ENCODE measurements around the gene UBE2M.

The UBE2M gene

DNA sequence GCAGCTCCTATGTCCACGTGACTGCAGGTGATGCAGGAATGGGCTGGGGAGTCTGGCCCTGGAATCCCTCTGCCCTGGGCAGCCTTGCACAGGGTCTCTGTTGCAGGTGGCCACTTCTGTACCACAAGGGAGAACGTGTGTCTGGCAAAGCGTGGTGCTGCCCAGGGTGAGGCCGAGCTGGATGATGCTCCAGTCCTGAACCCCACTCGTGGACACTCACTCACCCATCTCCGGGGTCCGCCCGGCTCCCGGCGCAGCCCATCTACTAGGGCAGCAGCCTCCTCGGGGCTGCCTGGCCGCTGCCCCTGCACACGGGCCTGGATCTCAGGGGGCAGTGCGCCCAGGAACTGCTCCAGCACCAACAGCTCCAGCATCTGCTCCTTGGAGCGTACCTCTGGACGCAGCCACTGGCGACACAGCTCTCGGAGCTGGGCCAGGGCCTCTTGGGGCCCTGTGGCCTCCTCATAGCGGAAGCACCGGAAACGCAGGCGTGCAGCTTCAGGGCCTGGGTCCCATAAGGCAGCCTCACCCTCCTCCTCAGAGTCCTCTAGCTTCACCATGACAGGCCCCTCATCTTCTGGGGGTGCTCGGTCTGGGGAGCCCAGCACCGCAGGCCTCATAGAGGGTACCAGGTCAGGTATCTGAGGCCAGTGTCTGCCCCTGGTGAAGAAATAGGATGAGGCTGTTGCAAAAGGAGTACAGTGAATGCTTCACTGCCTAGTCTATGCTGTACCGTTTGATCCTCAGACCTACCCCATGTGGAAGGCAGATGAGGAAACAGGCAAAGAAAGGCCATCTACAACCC is 12.6 kb upstream of the UBE2M start:
- DNase-seq = no peak

DNA sequence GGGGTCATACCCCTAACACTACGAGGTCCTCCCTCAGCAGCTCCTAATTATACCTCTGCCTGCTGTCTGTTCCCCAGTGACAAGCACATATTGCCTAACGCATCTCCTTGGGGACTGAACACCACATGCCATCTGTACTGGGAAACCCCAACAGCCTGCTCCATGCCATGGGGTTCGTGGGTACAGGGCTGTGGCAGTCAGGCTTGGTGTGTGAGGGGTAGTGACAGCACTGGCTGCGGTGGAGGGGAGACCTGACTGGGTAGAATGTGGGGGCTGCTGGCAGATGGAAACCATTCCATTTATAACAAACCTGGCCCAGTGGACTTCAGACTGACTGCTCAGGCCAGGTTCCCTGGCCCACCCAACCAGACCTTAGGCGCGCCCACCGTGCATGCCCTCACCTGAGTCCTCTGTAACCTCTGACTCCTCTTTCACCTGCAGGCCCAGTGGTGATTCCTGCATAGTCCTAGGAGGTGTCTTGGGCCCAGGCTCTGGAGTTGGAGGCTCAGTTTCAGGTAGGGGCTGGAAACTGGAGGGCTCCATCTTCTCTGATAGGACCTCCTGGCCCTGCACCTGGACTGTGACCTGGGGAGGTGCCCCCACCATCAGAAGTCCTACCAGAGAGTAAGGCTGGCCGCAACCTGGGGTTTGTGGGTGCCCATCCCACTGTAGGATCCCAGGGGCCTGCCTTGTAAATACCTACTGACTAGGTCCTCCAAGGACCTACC is 11.7 kb upstream of the UBE2M start:
- DNase-seq = no peak

DNA sequence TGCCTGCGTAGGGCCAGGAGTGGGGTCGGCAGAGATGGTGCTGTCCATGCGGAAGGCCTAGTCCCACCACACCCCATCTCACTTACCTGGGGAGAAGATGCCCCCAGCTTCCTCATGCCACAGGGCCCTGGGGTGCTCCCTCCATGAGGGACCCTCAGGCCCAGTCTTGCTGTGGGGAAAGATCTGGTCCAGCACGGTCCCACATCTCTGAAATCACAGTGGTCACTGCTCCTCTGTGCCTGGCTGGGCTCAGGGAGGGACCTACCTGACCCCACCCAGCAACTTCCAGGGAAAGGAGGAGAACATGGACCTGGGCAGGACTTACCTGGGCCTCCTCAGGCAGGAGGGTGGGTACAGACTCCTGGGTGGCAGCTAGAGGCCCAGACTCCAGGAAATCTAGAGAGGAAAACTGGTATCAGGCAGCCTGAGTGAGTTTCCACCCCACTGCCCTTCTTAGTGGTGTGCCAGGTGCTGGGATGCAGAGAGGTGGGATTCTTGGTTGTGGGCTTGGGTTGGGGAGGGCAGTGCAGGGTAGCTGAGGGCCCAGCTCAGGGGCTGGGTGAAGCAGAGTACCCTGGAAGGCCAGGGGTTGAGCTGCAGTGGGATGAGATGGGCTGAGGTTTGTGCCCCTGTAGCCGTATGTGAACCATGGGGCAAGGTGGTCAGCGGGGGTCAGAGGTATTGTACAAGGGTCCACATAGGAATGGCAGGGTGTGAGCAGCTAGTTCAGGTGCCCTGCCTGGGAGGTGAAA is 11.0 kb upstream of the UBE2M start:
- DNase-seq = no peak

DNA sequence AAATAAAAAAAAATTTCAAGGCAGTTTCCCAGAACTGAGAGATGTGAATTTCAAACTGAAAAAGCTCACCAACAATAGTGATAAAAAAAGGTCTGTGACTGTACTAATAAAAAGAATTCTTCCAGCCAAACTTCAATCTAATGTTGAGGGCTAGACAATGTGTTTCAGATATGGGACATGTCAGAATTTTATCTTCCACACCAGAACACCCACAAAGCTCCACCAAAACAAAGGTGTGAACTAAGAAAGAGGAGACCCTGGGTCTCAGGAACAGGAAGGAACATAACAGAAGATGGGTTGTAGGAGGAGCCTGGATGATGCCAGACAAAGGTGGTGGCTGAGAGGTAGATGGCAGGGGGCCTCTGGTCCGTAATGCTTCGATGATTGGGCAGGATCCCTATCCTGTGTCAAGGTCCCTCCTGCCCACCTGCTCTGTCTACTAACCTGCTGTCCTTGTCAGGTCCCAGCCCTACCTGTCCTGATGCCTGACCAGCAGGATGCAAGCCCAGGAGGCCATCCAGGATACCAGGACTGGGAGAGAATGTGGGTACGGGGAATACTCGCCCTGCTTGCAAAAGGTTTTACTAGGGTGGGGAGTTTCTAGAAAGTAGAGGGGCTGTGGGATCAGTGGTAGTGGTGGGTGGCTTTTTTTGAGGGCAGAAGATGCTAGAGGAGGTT is 10.2 kb upstream of the UBE2M start:
- no peak for DNase-seq

DNA sequence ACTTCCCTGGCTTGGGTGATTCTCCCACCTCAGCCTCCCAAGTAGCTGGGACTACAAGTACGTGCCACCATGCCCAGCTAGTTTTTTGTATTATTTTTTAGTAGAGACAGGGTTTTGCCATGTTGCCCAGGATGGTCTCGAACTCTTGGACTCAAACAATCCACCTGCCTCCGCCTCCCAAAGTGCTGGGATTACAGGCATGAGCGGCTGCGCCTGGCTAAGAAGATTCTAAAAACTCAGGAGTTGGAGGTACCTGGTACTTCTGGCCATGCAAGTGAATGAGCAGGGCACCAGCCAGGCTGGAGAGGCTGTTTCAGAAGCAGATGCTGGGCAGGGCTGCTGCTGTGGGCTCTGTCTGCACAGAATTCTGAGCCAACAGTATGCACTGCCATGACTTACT is 8.6 kb upstream of the UBE2M start:
- no peak for DNase-seq

DNA sequence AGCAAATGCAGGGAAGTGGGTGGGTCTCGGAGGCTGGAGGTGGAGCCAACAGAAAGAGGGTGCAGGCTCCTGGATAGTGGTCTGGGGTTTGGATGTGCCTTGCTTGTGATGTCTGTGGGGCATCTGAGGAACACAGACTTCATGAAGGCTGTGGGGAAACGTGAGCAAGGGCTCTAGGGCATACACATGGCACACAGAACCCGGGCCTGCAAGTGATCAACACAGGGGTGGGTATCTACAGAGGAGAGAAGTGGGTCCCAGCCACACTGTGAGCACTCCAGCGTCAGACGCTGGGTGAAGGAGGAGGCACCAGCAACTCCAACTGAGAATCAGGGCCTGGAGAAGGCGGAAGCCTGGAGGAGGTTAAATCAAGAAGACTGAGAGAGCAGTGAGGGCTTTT is 5.4 kb upstream of the UBE2M start:
- no peak for DNase-seq

DNA sequence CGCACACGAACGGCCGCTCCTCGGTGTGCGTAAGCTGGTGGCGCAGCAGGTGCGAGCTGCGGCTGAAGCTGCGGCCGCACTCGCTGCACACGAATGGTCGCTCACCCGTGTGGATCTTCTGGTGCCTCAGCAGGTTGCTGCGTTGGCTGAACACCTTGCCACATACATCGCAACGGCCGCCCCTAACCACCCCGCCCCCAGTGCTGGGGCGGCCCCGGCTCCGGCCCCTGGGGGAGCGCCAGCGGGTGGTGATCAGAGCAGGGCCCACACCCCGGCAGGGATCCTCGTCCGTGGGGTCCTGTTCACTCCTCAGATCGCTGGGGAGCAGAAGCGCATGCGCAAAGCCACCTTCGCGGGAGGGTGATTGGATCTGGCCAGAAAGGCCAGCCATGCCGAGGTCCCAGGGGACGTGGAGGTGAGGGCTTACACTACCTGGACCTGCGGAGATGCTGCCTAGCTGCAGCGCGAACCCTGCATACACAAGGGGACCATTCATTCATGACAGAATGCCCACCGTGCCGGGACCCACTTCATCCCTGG is 4.7 kb upstream of the UBE2M start:
- no peak for DNase-seq

DNA sequence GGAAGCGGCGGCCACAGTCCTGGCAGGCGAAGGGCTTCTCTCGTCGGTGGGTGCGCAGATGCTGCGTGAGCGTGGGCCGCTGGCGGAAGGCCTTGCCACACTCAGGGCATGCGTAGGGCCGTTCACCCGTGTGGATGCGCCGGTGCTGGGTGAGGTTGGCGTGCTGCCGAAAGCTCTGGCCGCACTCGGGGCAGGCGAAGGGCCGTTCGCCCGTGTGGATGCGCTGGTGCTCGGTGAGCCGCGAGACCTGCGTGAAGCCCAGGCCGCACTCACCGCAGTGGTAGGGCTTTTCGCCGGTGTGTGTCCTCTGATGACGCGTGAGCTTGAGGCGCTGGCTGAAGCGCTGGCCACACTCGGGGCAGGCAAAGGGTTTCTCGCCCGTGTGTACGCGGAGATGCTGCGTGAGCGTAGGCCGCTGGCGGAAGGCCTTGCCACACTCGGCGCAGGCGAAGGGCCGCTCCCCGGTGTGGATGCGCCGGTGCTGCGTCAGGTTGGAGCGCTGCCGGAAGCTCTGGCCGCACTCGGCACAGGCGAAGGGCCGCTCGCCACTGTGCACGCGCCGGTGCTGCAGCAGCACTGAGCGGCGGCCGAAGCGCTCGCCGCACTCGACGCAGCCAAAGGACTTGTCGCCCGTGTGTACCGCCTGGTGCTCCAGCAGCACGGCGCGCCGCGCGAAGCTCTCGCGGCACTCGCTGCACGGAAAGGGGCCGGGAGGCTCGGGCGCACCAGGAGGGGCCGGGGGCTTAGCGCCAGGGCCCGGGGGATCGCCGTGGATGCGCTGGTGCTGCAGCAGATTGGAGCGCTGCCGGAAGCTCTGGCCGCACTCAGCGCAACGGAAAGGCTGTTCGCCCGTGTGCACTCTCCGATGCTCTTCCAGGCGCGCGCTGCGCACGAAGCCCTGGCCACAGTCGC is 4.0 kb upstream of the UBE2M start:
- DNase-seq = peak; percentile 37

DNA sequence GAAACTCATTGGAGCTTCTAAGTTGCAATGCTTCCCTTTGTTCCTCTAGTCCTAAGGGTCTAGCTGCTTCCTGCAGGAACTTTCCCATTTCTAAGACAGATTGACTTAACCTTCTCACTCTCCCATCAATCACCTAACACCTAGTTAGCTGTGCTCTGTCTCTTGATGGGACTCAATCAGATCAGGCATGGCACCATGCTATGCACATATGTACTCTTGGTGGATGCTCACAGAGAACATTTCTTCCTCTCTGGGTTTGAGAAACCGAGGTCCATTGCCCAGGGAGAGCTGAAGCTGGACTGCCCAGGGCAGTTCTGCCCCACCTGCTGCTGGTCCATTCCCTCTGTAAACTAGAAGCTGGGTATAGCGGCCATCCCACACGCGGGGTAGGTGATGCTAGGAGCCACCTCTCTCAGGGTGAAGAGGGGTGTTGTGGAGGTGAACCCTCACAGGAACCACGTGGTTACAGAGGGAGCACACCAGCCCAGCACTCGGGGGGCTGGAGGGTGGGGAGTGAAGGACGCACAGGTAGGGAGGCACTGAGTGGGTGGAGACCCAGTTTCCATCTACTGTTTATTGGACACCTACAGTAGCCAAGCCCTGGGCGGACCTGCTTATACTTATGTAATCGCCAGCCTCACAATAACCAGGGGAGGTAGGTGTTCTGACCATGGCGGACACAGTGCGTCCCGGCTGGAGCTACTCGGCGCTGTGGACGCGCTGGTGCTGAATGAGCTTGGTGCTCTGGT is 3.1 kb upstream of the UBE2M start:
- DNase-seq = no peak

DNA sequence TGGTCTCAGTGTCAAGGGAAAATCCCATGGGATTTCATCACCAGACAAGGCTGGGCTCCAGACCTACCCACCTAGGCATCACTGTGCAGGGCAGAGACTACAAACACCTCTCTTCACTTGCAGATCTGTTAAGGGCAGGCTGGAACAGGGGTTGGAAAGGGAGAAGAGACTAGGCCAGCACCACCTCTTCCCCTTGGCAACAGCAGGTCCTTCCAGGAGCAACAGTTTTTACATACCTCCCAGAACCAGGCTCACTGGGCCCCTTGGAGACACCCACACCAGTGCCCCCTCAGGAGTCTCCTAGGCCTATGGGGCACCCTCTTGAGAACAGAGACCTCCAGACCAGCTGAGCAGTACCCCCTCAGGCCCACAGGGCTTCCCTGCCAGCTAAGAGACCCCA is 2.5 kb upstream of the UBE2M start:
- DNase-seq = no peak

DNA sequence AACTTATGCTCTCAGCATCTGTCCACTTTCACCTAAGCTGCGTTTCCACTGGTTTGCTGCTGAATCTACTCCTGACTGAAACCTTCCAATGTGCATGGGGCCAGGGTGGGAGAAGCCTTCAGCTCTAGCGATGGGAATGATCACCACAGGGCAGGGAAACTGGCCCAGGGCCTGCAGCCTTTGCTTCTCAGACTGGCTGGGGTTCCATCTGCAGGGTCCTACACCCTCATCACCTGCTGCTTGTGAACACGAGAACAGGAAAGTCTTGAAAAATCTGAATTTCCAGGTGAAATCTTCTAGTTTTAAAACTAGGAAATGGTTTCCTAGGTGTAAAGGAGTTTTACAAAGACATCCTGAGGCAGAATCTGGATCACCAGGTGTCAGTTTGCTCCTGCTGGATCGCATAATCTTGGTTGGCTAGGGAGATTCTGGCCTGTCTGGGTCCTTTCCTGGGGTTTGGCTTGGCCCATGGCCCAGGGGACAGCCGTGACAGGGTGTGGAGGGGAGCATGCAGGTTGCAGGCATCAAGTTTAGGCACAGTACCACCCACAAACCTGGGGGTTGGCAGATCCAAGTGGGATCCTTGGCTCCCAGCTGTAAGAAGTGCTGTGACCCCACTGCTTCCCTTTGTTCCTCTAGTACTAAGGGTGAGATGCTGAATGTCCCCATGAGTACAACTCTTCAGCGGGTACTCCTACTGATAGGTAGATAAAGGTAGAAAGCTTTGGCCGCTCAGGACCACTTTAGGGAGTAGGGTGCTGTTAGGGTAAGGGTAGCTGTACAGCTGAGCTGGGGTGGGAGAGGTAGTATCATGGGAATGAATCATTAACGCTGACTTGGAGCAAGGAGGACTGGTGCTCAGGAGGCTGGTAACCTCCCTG is 1.8 kb upstream of the UBE2M start:
- no peak for DNase-seq

DNA sequence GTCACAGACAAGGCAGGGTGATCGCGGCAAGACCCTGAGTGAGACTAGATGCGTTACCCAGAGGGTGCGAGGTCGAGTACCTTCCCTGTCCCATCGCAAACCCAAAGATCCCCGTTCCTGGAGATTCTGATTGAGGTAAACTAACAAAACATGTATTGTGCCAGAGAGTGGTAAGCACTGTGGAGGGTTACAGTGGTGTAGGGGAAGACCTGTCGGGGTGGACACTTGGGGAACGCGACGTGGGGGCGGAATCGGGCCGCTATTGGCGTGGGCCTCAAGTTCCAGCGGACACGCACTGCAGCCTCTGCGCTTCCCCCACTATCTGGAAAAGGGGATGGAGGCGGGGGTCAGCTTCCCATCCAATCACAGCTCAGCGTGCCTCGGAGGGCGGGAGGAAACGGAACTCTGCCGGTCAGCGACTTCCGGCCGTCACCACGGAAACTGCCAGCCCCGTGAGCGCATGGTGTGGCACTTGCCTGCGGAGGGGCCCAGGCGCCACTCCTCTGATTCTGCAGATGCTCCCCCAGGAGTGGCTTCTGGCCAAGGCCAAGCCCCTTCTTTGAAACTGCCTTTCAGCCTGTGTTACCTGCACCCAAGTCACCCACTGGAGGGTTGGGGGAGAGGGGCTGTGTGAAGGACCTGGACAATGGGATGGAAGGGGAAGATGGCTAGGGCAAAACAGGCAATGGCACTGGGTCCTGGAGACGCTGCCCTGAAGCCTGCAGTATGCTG is 1.0 kb upstream of the UBE2M start:
- DNase-seq = peak; percentile 92

DNA sequence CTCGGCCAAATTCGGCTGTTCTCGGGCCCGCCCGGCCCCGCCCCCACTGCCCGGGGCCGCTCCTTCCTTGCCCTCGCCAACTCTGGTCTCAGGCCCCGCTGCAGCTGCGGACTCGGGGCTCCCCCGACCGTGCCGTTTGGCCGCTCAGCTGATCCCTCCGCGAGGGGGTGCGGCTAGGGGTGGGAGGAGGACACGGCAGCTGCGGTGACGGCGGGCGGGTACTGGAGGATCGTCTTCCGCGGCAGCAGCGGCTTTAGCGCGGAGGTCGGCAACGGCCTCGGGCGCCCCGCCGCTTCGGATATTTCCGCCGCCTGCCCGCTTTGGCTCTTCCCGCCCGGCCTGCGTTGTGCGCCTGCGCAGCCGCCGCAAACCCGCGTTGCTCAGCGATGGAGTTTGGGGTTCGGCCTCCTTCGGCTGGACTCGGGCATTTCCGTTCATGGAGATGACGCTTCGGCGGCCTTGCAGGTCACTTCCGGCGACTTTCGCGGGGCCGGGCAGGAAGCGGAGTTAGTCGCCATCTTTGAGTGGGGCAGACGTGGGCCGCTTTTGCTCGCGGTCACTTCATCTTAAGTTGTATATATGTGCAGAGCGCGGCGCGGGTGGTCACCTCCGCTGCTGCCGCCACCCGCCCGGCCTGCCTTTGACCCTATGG is 338 bp upstream of the UBE2M start:
- peak; percentile 98 for DNase-seq

DNA sequence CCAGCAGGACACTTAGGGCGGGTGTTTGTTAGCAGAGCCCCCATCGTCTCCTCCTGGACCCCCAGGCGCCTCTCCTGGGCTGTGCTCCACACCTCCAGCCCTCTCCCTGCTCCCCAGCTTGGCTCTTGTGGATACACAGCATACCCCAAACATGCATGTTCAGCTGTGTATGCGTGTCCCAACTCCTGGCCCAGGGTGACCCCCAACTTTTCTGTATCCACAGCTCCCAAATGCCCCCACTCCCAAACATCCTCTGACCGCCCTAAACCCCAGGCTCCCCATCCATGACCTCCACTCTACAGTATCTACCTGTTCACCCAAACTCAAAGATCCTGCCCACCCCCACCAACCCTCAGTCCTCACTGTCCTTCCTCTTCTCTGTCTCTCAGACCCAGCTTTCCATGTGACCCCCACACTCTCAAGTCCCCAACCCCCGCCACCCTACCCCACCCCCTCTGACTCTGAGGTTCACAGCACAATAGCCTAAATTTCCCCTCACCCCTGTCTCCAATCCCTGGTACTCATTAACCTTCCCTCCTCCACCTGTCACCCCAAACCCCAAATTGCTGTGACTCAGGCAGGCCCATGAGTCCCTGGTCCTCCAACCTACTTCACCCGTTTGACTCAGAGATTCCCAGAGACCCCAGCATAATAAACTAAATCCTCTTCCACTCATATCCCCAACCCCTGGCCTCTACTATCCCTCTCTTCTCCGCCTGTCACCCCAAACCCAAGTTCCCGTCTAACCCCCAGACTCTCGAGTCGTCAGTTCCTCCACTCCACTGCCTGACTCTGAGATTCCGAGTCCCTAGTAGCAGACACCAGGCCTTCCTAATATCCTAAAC is 968 bp downstream of the UBE2M start:
- DNase-seq = no peak

DNA sequence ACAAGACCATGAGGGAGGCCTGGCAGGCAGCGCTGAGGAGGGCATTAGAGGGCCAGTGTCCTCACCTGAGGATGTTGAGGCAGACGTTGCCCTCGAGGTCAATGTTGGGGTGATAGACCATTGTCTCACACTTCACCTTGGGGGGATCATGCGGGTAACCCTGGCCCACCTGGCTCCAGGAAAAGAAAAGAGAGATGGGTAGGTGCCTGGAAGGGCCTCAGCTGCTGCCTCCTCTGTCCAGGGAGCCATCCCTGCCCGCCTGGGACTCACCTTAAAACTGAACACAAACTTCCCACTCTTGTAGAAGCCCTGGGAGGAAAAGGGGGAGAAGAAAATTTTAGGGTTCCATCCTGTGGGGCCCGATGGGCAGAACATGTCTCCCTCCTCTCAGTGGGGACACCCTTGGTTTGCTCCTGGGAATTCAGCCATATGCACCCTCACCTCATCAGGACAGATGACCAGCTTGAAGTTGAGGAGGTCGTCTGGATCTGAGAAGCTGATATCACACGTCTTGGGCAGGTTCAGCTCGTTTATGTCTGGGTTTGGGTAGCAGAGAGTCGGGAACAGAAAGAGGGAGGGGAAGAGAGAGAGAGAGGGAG is 1.7 kb downstream of the UBE2M start:
- no peak for DNase-seq

DNA sequence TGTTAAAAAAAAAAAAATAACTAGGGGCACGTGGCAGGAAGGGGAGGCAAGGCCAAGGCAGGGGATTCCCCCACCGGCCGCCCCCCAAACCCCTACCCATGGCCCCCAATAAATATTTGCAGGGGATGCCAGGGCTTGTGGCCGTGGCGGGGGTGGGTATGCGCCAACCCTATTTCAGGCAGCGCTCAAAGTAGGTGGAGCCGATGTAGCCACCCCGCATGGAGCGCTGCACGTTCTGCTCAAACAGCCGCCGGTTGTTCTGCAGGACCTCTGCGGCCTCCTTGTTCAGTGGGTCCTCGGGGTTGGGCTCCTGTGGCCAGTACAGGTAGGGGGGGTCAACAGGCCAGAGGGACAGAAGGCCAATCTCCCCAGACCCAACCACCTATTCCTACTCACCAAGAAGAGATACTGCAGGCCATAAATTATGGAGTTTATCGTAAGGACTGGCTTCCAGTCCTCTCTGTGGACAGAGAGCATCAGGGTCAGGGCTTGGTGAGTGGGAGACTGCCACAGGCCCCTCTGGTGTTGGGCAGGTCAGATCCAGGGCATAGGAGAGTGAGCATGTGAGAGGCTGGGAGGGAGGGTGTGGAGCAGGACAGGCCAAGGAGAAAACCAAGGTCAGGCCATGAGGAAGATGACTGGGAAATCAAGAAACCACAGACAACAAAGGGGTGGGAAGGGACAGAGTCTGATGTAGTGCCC is 2.3 kb downstream of the UBE2M start:
- no peak for DNase-seq

Measured in fibroblast of skin of right biceps (primary cell).